GM18909 (cell line): ENCODE results near the gene FGG.
"Not testable (repeated sequence)": the region's sequence is repeated elsewhere in the genome, so short reads cannot be mapped to it uniquely, and the experiment has no call there.

ENCODE experiments used
- ATAC-seq: cut with Tn5 transposase; IDR thresholded peaks from one replicate; pipeline ENCODE4 v1.9.1; 2021; ENCODE audit warnings: mild to moderate bottlenecking; ENCODE audit not compliant: unreplicated experiment, poor library complexity

FGG gene

DNA sequence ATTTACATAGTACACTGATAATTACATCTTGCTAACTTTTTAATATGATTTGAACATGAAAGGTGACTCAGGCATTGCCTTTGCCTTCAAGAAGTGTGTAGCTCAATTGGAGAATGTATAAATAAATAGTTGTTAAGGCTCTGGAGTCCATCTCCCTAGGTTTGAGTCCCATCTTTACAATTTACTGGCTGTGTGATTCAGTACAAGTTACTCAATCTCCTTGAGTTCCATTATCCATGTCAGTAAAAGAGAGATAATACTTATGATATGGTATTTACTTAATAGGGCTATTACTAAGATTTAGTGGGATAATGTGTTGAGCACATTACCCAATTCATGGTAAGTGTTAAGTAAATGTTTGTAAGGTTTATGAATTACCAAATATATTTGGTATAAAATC lies 1.9 kb upstream of the FGG start:
- ATAC-seq = no peak

GRCh38 chr4:154611833-154612232 lies 623 bp downstream of the FGG start:
- no peak for ATAC-seq

GRCh38 chr4:154610582-154610981 lies 1.9 kb downstream of the FGG start:
- ATAC-seq = no peak

GRCh38 chr4:154609532-154609931 lies 2.9 kb downstream of the FGG start:
- no peak for ATAC-seq

GRCh38 chr4:154608361-154609252 lies 3.8 kb downstream of the FGG start:
- ATAC-seq = no peak

DNA sequence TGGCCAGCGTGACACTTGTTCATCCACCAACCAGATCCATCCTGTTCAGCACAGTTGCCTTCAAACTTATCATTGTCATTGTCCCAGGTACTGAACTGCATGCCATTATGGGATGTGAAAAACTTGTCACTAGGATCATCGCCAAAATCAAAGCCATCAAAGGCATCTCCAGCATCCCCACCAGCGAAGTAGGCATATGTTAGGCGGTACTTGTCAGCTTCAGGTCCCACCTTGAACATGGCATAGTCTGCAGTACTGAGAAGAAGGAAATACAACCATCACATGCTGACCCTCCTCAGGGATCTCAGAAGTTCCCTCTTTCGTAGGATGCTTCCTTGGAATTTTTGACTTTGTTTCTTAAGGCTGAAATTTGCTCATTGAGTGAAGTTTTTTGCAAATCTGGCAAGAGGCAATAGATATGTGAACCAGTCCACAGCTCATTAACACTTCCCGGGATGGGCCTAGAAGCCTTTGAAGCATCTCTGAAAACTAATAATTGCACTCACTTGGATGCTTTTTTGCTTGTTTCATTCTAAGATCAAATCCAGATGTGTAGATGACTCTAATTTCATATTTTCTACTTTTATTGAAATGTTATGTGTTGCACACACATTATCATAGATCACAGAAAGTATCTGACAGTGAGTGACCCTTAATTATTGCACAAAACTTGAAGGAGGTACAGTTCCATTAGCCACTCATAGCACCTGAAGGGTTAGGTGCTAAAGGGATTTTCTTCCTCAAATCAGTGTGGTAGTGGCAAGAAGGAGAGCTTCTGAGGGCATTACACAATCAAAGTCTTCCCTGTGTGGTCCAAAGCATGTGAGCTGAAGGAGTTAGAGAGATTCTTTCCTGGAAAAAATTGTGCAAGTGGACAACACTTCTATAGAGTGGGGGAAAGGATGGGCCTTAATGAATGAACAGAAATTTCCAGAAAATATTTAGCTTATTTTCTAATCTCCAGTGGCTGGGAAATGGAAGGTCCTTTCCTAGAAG lies 5.4 kb downstream of the FGG start:
- ATAC-seq = no peak

- no peak for ATAC-seq
Observed at GRCh38 chr4:154604696-154605200, 7.7 kb downstream of the FGG start.

DNA sequence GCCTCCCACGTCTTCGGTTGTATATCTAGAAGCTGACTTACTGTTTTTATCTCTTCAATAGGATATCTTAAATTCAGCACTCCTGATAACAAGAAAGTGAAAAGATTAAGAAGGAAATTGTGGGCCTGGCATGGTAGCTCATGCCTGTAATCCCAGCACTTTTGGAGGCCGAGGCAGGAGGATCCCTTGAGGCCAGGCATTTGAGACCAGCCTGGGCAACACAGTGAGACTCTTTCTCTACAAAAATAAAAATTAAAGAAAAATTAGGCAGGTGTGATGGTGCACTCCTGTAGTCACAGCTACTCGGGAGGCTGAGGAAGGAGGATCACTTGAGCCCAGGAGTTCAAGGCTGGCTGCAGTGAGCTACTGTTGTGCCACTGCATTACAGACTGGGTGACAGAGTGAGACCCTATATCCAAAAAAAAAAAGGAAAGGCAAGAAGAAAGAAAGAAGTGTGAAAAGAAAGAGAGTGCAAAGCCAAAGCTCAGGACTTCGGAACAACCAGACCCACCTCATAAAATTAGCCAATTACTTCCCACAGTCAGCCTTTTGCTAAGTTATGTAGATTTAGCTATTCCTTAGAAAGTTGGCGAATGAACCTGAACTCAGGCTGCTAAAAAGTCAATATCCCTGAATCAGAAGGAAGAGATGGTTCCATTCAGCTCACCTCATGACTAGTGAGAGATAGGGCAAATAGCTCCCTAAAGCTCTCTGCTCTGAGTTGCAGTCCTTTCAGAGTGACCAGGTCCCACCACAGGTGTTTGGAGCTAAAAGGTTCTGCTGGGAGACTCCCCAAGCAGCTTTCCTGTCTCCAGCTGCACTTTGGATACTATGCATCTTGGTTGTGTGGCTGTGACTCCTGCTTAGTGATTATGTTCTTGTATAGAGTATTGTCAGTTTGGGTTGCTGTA lies 9.2 kb downstream of the FGG start:
- no peak for ATAC-seq

DNA sequence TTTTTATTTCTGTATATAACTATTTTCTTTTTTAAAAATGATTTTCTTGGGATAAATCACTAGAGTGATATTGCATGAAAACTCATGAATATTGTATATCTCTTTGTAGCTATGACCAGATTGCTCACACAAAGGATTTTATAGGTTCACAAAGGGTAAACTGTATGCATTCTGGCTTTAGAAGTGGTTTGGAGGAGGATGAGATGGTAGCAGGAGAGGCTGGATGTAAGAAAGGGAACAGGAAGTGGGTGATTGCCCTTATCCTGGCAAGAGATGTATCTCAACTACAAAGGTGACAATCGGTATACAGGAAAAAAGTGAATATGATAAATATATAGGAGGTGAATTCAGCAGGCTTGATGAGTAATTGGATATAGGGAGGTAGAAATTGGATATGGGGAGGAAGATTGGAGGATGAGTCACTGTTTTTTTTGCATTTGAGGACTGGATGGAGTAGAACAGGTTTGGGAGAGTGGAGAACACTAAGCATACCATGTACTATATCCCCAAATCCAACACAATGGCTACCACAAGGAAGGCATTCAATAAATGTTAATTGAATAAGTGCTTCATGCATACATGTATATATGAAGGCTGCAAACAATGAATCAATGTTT lies 9.9 kb downstream of the FGG start:
- no peak for ATAC-seq

GRCh38 chr4:154597798-154598774 lies 14.4 kb downstream of the FGG start:
- ATAC-seq = no peak

- not testable (repeated sequence) for ATAC-seq
Observed at GRCh38 chr4:154597281-154597680, 15.2 kb downstream of the FGG start.

DNA sequence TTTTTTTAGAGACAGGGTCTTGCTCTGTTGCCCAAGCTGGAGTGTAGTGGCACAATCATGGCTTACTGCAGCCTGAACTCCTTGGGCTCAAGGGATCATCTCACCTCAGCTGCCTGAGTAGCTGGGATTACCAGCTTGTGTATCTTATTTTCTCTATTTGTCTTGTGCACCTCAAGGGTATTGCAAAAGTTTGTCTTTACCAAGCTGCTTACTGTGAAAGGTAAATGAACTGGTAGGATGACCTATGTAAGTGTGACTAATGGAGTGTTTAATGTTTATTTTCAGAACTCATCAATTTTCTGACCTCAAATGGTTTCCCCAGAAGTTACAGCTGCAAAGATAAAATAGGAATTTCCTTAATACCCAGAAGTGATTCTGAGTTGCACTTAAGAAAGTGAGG lies 16.6 kb downstream of the FGG start:
- no peak for ATAC-seq

- not testable (repeated sequence) for ATAC-seq
Observed at GRCh38 chr4:154594343-154594742, 18.1 kb downstream of the FGG start.

DNA sequence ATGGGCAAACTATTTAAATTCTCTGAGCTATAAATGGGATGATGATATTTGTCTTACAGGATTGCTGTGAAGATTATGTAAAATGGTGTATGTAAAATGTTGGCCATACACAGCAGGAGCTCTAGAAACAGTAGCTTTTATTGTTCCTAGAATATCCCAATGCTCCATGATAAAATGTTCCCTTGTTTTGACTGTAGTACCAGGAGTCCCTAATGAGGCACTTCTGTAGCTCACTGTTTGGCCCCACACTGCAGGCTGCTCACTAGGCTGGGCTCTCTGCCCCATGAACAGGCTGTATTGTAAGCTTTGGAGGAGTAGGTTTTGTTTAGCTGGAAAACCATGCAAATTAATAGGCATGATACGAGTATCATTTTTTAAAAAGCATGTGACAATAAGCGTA lies 18.6 kb downstream of the FGG start:
- ATAC-seq = no peak

GRCh38 chr4:154591890-154592289 lies 20.6 kb downstream of the FGG start:
- no peak for ATAC-seq

- no peak for ATAC-seq
Observed at GRCh38 chr4:154590329-154591006, 22.0 kb downstream of the FGG start, which contains the start of gene FGA. FGA (minus strand) TSS chr4:154590742; CDS start chr4:154590687, 55 bp downstream.

GRCh38 chr4:154589296-154590197 lies 22.9 kb downstream of the FGG start:
- ATAC-seq = no peak
